ENCODE measurements around the gene R3HDM4. TPM values are rescaled to one million over a fixed set of nuclear protein-coding genes. Genes with fewer than 3 reads are reported as not detected.
A peak's percentile ranks its signal among the peaks of the same experiment; 100 is the strongest.

Gene R3HDM4
- total and polyA plus RNA-seq, 9 of the 15 experiments (the other 6 are each of a cell fraction or from before 2014, with no cell fraction given): 3.2 to 154 (median 59.0) TPM

GRCh38 chr19:883661-884211 lies 29.3 kb downstream of the R3HDM4 start:
- H4K20me1 ChIP-seq (replicated peaks; ENCODE audit: control insufficient read depth, insufficient read depth, low read length): no peaks in the 10 kb centered on the region; the same call in 1 of the 2 replicates
- no peak overlapping the region for H2AFZ ChIP-seq (ENCODE audit: low read depth, low read length)
- ChIA-PET CTCF (ENCODE audit: low intra/inter-chr PET ratio) (no interaction called here), POLR2A (interaction anchor here (0.5 kb wide), 1 partner anchor 9 kb away, joined by 3 read pairs; no protein-coding TSS in a partner anchor)
- ATAC-seq (no peak), FAIRE-seq (no peak), DNase-seq (ENCODE audit: extremely low read depth in 1 of 4, low spot score in 3 of 4) (no peak)
- no peak overlapping the region for H3K4me3 ChIP-seq
- BruUV-seq (replicated peaks): no TSS peak
- intact Hi-C loops (cut with micrococcal nuclease): no loop called here
- in situ Hi-C loops (cut with MboI): no loop called here
- H3K4me2 ChIP-seq (ENCODE audit: insufficient read depth, low read length): no peak overlapping the region
- H3K9me1 ChIP-seq (ENCODE audit: control insufficient read depth, insufficient read depth, low read length): no peaks in the 10 kb centered on the region
- H3K9me3 ChIP-seq (replicated peaks; ENCODE audit: control insufficient read depth, insufficient read depth, low read depth, low read length): no peaks in the 10 kb centered on the region
- H3K27me3 ChIP-seq (ENCODE audit: control insufficient read depth in 2 of 2, insufficient read depth in 2 of 2, low read length in 2 of 2): no peaks in the 10 kb centered on the region
- H3K79me2 ChIP-seq (ENCODE audit: control insufficient read depth, insufficient read depth, low read length): peaks cover 12% of the 10 kb centered on the region
- no peak overlapping the region; a peak in 1 of 4 replicates for H3K9ac ChIP-seq (ENCODE audit: insufficient read depth in 1 of 2, low read depth in 2 of 2, low read length in 2 of 2)
- WGBS (ENCODE audit: insufficient coverage, low coverage, missing lambda C conversion rate): 96% methylated on average over 11 of the region's 22 CpGs
- peaks cover 76% of the 10 kb centered on the region for H3K36me3 ChIP-seq (ENCODE audit: control insufficient read depth, insufficient read depth, low read length)
- H3K4me1 ChIP-seq (replicated peaks in 1 of 2; ENCODE audit: control insufficient read depth in 2 of 2, insufficient read depth in 2 of 2, low read length in 2 of 2): peaks cover 4 to 58% of the 10 kb centered on the region in 2 experiments; a peak in 4 of 5 replicates
- peak; percentile 8 for TF ChIP-seq POLR2G (IDR thresholded peaks at IDR 0.05; ENCODE audit: low read depth, low read length)
- TF ChIP-seq FOXK2 (conservative IDR thresholded peaks at IDR 0.05 in 1 of 2, IDR thresholded peaks at IDR 0.05 in 1 of 2; ENCODE audit: low read depth in 2 of 2): no peak
- H3K27ac ChIP-seq (ENCODE audit: extremely low read depth, low read depth, low read length): no peak overlapping the region

- ChIA-PET CTCF (ENCODE audit: low intra/inter-chr PET ratio) (no interaction called here), POLR2A (interaction anchor here (0.5 to 1.5 kb wide), 3 partner anchors 8 to 13 kb away, joined by 3 to 11 read pairs (median 6); partner anchors contain the start of genes MED16 and RNU6-9)
- ATAC-seq: no peak
- Histone ChIP-seq H3K27ac (ENCODE audit: extremely low read depth, low read depth, low read length) (no peak overlapping the region), H3K4me2 (ENCODE audit: insufficient read depth, low read length) (no peak overlapping the region), H3K9me3 (replicated peaks; ENCODE audit: control insufficient read depth, insufficient read depth, low read depth, low read length) (no peaks in the 10 kb centered on the region), H3K9ac (ENCODE audit: insufficient read depth in 1 of 2, low read depth in 2 of 2, low read length in 2 of 2) (no peak overlapping the region), H2AFZ (ENCODE audit: low read depth, low read length) (no peak overlapping the region), H3K36me3 (ENCODE audit: control insufficient read depth, insufficient read depth, low read length) (peaks cover 71% of the 10 kb centered on the region), H3K27me3 (ENCODE audit: control insufficient read depth in 2 of 2, insufficient read depth in 2 of 2, low read length in 2 of 2) (no peaks in the 10 kb centered on the region), H3K4me3 (no peak overlapping the region), H3K9me1 (ENCODE audit: control insufficient read depth, insufficient read depth, low read length) (no peaks in the 10 kb centered on the region), H4K20me1 (replicated peaks; ENCODE audit: control insufficient read depth, insufficient read depth, low read length) (no peaks in the 10 kb centered on the region; the same call in 1 of the 2 replicates), H3K4me1 (replicated peaks in 1 of 2; ENCODE audit: control insufficient read depth in 2 of 2, insufficient read depth in 2 of 2, low read length in 2 of 2) (peaks cover 0 to 51% of the 10 kb centered on the region in 2 experiments; a peak in 2 of 5 replicates), H3K79me2 (ENCODE audit: control insufficient read depth, insufficient read depth, low read length) (peaks cover 6% of the 10 kb centered on the region; the same call in 1 of the 3 replicates)
- 92% methylated on average over 9 of the region's 30 CpGs for WGBS (ENCODE audit: insufficient coverage, low coverage, missing lambda C conversion rate)
- intact Hi-C loops (cut with micrococcal nuclease): no loop called here
- FAIRE-seq: no peak
- BruUV-seq (replicated peaks): no TSS peak
- in situ Hi-C loops (cut with MboI): no loop called here
- DNase-seq (ENCODE audit: extremely low read depth in 1 of 4, low spot score in 3 of 4): no peak
- TF ChIP-seq HNRNPL (IDR thresholded peaks at IDR 0.05; ENCODE audit: low read depth, low read length) (peak; percentile 90), ELF2 (CRISPR knock-in tag; IDR thresholded peaks at IDR 0.05) (no peak), MAZ (CRISPR knock-in tag; conservative IDR thresholded peaks at IDR 0.05 in 1 of 2, IDR thresholded peaks at IDR 0.05 in 1 of 2) (no peak), SRSF3 (IDR thresholded peaks at IDR 0.05; ENCODE audit: insufficient read depth, low read length) (no peak), MXD1 (CRISPR knock-in tag; IDR thresholded peaks at IDR 0.05; ENCODE audit: borderline replicate concordance, poor library complexity, severe bottlenecking) (no peak)
- TF ChIP-seq, protein P1, sequence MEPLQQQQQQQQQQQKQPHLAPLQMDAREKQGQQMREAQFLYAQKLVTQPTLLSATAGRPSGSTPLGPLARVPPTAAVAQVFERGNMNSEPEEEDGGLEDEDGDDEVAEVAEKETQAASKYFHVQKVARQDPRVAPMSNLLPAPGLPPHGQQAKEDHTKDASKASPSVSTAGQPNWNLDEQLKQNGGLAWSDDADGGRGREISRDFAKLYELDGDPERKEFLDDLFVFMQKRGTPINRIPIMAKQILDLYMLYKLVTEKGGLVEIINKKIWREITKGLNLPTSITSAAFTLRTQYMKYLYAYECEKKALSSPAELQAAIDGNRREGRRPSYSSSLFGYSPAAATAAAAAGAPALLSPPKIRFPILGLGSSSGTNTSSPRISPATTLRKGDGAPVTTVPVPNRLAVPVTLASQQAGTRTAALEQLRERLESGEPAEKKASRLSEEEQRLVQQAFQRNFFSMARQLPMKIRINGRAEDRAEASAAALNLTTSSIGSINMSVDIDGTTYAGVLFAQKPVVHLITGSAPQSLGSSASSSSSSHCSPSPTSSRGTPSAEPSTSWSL (CRISPR knock-in tag; IDR thresholded peaks at IDR 0.05; ENCODE audit: borderline replicate concordance): no peak
- TF ChIP-seq, protein P2, sequence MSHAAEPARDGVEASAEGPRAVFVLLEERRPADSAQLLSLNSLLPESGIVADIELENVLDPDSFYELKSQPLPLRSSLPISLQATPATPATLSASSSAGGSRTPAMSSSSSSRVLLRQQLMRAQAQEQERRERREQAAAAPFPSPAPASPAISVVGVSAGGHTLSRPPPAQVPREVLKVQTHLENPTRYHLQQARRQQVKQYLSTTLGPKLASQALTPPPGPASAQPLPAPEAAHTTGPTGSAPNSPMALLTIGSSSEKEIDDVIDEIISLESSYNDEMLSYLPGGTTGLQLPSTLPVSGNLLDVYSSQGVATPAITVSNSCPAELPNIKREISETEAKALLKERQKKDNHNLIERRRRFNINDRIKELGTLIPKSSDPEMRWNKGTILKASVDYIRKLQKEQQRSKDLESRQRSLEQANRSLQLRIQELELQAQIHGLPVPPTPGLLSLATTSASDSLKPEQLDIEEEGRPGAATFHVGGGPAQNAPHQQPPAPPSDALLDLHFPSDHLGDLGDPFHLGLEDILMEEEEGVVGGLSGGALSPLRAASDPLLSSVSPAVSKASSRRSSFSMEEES (CRISPR knock-in tag; IDR thresholded peaks at IDR 0.05): no peak
These were observed 30.0 kb downstream of the R3HDM4 start for GRCh38 chr19:882871-883497.

All from K562 (cell line).